WI38 (cell line): ENCODE results near the gene ZBTB8OS.
A peak's percentile ranks its signal among the peaks of the same experiment; 100 is the strongest.

Experiments used
- H3K4me3 ChIP-seq: 2 replicates; pipeline ENCODE4 v1.5.1; 2011; ENCODE audit warnings: low read depth, mild to moderate bottlenecking, control low read depth, low read length
- TF ChIP-seq, protein P1 (sequence below): IDR thresholded peaks from 2 replicates; pipeline ENCODE4 v1.5.1; 2012; ENCODE audit warnings: low read depth, mild to moderate bottlenecking, control low read depth, low read length

Gene ZBTB8OS

DNA sequence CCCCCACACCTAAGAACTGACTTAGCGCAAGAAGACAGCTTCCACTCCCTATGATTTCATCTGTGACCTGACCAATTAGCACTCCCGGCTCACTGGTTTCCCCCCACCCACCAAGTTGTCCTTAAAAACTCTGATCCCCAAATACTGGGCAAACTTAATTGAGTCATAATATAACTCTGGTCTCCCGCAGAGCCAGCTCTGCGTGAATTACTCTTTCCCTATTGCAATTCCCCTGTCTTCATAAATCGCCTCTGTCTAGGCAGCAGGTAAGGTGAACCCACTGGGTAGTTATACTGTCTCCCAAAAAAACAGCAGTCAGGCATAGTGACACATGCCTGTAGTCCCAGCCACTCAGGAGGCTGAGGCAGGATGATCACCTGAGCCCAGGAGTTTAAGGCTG is 36.9 kb downstream of the ZBTB8OS start:
- H3K4me3 ChIP-seq, result no peak overlapping the region
- TF ChIP-seq, protein P1, sequence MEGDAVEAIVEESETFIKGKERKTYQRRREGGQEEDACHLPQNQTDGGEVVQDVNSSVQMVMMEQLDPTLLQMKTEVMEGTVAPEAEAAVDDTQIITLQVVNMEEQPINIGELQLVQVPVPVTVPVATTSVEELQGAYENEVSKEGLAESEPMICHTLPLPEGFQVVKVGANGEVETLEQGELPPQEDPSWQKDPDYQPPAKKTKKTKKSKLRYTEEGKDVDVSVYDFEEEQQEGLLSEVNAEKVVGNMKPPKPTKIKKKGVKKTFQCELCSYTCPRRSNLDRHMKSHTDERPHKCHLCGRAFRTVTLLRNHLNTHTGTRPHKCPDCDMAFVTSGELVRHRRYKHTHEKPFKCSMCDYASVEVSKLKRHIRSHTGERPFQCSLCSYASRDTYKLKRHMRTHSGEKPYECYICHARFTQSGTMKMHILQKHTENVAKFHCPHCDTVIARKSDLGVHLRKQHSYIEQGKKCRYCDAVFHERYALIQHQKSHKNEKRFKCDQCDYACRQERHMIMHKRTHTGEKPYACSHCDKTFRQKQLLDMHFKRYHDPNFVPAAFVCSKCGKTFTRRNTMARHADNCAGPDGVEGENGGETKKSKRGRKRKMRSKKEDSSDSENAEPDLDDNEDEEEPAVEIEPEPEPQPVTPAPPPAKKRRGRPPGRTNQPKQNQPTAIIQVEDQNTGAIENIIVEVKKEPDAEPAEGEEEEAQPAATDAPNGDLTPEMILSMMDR, result no peak

DNA sequence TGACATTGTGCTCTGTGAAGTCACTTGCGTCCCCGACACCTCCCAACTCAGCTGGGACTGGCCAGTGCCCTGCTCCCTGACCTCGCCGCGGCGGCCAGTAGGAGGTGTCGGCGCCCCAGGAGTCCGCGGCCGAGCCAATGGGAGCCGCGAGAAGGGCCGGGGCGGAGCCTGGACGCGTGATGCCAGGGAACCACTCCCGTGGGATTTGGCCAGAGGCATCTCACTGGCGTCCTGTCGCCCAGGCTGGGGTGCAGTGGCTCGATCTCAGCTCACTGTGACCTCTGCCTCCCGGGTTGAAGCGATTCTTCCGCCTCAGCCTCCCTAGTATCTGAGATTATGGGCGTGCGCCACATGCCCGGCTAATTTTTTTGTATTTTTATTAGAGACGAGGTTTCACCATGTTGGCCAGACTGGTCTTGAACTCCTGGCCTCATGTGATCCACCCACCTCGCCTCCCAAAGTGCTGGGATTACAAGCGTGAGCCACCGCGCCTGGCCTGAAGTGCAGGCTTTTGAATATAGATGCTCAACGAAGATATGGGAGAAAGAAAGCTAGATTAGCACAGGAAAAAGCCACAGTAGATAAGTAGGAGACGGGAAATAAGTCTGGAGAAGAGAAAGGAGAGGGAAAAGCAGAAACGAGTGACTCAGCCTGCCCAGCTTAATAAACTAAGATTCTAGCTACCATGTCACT is 38.0 kb downstream of the ZBTB8OS start:
- TF ChIP-seq, protein P1, result no peak; the same call in 1 of the 2 replicates
- H3K4me3 ChIP-seq, result peak overlapping the region; percentile 57

DNA sequence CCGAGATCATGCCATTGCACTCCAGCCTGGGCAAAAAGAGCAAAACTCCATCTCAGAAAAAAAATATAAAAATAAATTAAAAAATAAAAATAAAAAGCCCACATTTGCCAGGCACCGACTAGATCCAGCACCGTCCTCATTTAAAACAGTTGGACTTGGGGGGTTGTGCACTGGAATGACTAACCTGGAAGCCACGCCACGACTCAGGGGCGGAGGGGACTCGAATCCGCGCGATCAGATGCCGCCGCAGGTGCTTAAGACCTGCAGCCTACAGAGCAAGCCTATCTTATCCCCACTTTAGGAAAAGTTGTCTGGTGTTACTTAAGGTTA is 38.5 kb downstream of the ZBTB8OS start:
- TF ChIP-seq, protein P1, result no peak
- peak overlapping the region; percentile 57 for H3K4me3 ChIP-seq

DNA sequence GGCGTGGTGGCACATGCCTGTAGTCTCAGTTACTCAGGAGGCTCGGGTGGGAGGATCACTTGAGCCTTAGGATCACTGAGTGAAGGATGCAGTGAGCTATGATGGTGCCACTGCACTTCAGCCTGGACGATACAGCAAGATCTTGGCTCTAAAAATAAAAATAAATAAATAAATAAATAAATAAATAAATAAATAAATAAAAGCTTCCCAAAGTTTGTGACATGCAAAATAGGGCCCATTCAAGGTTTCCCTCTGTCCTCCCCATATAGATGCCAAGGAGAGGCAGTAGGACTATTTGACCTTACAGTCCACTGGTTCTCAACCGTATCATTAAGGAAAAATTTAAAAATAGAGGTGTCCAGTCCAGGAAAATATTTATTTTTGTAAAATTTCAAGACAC is 41.2 kb downstream of the ZBTB8OS start:
- no peak overlapping the region for H3K4me3 ChIP-seq
- TF ChIP-seq, protein P1, result no peak

DNA sequence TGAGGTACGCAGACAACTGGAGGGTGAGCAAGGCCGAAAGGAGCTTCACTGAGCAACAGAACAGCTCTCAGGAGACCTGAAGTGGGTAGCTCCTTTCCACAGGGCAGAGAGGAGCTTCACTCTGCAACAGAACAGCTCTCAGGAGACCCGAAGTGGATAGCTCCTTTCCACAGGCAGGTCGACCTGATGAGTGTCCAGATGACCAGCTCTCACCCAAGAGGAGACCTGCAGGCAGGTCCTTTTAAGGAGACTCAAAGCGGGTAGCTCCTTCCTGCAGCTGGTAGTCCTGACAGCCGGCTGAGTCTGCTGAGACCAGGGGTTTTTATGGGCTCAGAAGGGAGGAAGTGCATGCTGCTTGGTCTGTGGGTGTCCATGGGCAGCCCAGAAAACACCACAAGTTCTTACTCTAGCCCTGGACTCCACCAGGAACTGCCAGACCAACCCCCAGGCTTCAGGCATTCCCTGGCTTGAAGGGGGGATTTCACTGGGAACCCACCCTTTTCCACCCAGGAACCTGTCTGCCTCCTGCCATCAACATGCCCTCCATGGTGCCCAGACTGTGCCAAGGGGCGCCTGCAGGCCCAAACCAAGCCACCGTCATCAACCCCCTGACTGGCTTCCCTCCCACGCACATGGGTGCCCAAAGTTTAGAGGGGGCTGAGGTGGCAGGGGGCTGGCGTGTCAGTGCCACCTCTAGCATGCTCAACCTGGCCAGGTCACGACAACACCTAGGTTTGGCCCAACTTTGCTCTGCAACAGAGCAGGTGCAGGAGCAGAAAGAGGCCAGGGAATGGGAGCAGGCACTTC is 43.6 kb downstream of the ZBTB8OS start:
- TF ChIP-seq, protein P1, result no peak
- no peak overlapping the region for H3K4me3 ChIP-seq

DNA sequence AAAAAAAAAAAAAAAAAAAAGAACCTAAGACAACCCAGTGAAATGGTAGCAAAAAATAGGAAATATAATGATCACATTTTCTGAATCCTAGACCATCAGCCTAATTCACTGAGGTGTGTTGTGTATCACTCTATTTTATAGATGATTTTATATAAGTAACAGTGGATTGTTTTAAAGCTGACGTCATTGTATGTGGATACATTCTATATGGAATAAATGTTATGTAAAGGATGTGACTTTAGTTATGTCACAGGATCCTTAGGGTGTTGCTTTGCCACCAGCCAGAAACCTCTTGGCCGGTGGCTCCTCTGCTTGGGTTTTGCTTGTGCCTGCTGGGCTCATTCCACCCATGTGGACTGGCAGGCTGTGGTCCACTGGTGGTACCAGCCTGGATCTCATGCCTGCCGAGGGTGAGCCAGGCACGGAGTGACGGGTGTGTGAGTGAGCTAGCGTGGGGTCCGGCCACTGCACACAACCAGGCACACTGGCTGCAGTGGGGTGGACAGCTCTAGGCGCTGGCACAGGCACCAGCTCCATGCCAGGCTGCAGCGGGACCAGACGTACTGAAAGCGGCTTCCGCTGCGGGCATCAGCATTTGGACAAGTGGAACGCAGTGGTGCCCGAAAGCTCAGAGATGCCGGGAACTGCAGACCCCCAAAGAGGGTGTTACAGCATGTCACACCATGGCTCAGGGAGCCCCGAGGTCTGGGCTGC is 44.5 kb downstream of the ZBTB8OS start:
- TF ChIP-seq, protein P1, result no peak
- H3K4me3 ChIP-seq, result no peak overlapping the region

DNA sequence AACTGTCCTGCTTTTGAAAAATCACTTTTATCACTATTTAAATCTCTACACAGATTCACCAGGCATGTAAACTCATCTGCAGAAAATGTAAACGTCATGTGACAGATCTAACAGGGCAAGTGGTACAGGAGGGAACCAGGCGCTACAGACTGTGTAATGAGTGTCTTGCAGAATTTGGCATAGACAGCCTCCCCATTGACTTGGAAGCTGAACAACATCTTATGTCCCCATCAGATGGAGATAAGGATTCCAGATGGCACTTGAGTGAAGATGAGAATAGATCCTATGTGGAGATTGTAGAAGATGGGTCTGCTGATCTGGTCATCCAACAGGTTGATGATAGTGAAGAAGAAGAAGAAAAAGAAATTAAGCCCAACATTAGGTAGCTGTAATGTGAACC is 50.3 kb downstream of the ZBTB8OS start:
- H3K4me3 ChIP-seq, result no peak overlapping the region
- TF ChIP-seq, protein P1, result no peak
